Sigmoid colon (tissue), 4 donors: ENCODE data around the gene VPS35L.

Experiments used
- EP300 ChIP-seq, 4 donors: sonication (generic); formaldehyde crosslinking; IDR thresholded peaks; one replicate each; pipeline ENCODE4 v1.6.1; 2017; ENCODE audit warnings: antibody characterized with exemption in 4 of 4
- POLR2A ChIP-seq, 2 donors: fragments of 450-650 bp; IDR thresholded peaks; one replicate each; pipeline ENCODE4 v1.6.1; 2016; ENCODE audit warnings: antibody characterized with exemption in 2 of 2, mild to moderate bottlenecking in 2 of 2, moderate library complexity in 2 of 2
- POLR2AphosphoS5 ChIP-seq, 4 donors: sonication (generic); formaldehyde crosslinking; IDR thresholded peaks; one replicate each; pipeline ENCODE4 v1.6.1; 2017; ENCODE audit warnings: antibody characterized with exemption in 4 of 4
- TF ChIP-seq, protein P1 (sequence below), 4 experiments: fragments of 450-650 bp in 3 of 4; fragments of 200-600 bp in 1 of 4; IDR thresholded peaks; one replicate each; pipeline ENCODE4 v1.5.1; 2016 to 2019; ENCODE audit warnings: antibody characterized with exemption in 4 of 4, mild to moderate bottlenecking in 3 of 4, moderate library complexity in 2 of 4

DNA sequence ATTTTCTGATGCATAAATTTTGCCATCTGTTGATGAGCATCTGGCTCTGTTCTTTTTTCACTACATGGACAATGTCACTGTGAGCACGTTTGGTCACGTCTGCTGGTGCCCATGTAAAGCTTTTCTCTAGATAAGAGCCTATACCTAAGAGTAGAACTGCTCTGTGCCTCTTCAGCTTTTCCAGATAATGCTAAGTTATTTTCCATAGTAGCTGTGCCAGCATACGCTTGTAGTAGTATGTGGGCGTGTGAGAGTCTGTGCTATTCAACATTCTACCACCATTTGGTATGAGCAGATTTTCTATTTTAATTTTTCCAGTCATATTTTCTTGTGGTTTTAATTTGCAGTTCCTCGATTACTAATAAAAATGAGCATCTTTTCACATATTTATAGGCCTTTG is 33.2 kb downstream of the VPS35L start:
- TF ChIP-seq, protein P1, sequence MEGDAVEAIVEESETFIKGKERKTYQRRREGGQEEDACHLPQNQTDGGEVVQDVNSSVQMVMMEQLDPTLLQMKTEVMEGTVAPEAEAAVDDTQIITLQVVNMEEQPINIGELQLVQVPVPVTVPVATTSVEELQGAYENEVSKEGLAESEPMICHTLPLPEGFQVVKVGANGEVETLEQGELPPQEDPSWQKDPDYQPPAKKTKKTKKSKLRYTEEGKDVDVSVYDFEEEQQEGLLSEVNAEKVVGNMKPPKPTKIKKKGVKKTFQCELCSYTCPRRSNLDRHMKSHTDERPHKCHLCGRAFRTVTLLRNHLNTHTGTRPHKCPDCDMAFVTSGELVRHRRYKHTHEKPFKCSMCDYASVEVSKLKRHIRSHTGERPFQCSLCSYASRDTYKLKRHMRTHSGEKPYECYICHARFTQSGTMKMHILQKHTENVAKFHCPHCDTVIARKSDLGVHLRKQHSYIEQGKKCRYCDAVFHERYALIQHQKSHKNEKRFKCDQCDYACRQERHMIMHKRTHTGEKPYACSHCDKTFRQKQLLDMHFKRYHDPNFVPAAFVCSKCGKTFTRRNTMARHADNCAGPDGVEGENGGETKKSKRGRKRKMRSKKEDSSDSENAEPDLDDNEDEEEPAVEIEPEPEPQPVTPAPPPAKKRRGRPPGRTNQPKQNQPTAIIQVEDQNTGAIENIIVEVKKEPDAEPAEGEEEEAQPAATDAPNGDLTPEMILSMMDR (IDR thresholded peaks at IDR 0.05), result no peak
- TF ChIP-seq POLR2A (IDR thresholded peaks at IDR 0.05), result no peak
- no peak for TF ChIP-seq POLR2AphosphoS5 (IDR thresholded peaks at IDR 0.05)
- no peak for TF ChIP-seq EP300 (IDR thresholded peaks at IDR 0.05)
